Activated naive CD8-positive, alpha-beta T cell (primary cell): ENCODE data around the gene RSKR.
A peak's percentile ranks its signal among the peaks of the same experiment; 100 is the strongest.
"Not testable (repeated sequence)": the region's sequence is repeated elsewhere in the genome, so short reads cannot be mapped to it uniquely, and the experiment has no call there.

Experiments used
- H3K27ac Mint-ChIP-seq: one replicate; pipeline ENCODE4 v1.8.0; 2021; ENCODE audit warnings: mixed read lengths
- H3K27me3 Mint-ChIP-seq: one replicate; pipeline ENCODE4 v1.8.0; 2021; ENCODE audit warnings: mixed read lengths
- H3K36me3 Mint-ChIP-seq: one replicate; pipeline ENCODE4 v1.8.0; 2021; ENCODE audit warnings: mixed read lengths
- H3K4me1 Mint-ChIP-seq: one replicate; pipeline ENCODE4 v1.8.0; 2021; ENCODE audit warnings: low read depth, mixed read lengths
- H3K4me3 Mint-ChIP-seq: one replicate; pipeline ENCODE4 v1.8.0; 2021; ENCODE audit warnings: mild to moderate bottlenecking, mixed read lengths
- H3K9me3 Mint-ChIP-seq: one replicate; pipeline ENCODE4 v1.8.0; 2021; ENCODE audit warnings: low read depth, mixed read lengths

Gene RSKR

DNA sequence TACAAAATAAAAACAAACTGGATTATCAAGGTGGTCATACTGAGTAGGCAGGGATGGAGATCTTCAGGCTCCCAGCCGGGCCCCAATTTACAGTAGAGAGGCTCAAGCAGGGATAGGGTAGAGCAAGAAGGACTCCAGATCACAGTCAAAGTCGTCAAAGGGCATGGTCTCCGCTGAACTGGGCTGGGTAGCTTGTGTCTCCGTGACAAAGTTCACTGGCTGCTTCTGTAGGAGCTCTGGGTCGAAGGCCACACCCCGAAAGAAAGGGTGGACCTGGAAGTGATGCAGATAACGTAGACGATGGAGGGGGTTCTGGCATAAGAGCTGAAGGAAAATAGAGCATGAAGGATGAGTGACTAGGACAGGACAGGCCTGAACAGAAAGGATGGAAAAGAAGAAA is 3.6 kb downstream of the RSKR start:
- H3K4me3 Mint-ChIP-seq: no peak overlapping the region
- no peak overlapping the region for H3K27ac Mint-ChIP-seq
- no peaks in the 10 kb centered on the region for H3K9me3 Mint-ChIP-seq
- no peaks in the 10 kb centered on the region for H3K36me3 Mint-ChIP-seq
- no peaks in the 10 kb centered on the region for H3K27me3 Mint-ChIP-seq
- H3K4me1 Mint-ChIP-seq: no peaks in the 10 kb centered on the region

GRCh38 chr17:28604031-28604430 is 10.0 kb downstream of the RSKR start:
- not testable (repeated sequence) for H3K4me1 Mint-ChIP-seq, H3K27me3 Mint-ChIP-seq, H3K36me3 Mint-ChIP-seq, H3K27ac Mint-ChIP-seq, H3K9me3 Mint-ChIP-seq, H3K4me3 Mint-ChIP-seq

- Mint-ChIP-seq H3K36me3 (no peaks in the 10 kb centered on the region), H3K4me1 (peaks cover 23% of the 10 kb centered on the region)
Measured at GRCh38 chr17:28599311-28600184, 14.4 kb downstream of the RSKR start.

DNA sequence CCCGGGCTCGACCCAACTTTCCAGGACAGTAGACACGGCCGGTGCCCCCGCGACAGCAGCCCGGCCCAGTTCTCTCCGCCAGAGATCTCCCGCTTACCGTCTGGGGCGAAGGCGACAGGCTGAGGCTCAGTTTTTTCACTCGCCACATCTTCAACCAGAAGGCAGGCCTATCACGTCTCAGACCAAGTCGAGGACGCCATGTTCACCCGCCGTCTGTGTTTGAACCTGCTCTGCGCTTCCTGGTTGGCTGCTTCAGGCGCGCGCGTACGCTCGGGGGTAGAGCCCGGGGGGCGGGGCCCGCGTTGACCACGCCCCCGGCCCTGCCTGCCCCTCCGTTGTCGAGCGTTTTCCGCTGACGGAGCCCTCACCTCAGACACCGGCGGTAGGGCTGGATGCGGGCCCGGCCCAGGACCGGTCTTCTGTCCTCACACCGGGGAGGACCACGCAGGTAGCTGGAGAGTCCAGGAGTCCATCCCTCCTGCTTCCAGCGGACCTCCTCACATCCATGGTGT is 15.1 kb downstream of the RSKR start, which contains the start of gene SPAG5:
Gene SPAG5, minus strand, starts transcription at position 227 of the 512 bp plus-strand sequence. Its CDS starts 79 bp downstream, at position 148.
- Mint-ChIP-seq H3K36me3 (no peaks in the 10 kb centered on the region), H3K4me3 (peak within 1 kb of the TSS; percentile 97), H3K4me1 (peaks cover 23% of the 10 kb centered on the region), H3K27ac (peak within 1 kb of the TSS; percentile 97), H3K27me3 (no peaks in the 10 kb centered on the region), H3K9me3 (no peaks in the 10 kb centered on the region)

More at GRCh38 chr17:28599311-28600184, 14.4 kb downstream of the RSKR start:
- Mint-ChIP-seq H3K4me3 (peak overlapping the region; percentile 97), H3K9me3 (no peaks in the 10 kb centered on the region), H3K27ac (peak overlapping the region; percentile 97), H3K27me3 (no peaks in the 10 kb centered on the region)

DNA sequence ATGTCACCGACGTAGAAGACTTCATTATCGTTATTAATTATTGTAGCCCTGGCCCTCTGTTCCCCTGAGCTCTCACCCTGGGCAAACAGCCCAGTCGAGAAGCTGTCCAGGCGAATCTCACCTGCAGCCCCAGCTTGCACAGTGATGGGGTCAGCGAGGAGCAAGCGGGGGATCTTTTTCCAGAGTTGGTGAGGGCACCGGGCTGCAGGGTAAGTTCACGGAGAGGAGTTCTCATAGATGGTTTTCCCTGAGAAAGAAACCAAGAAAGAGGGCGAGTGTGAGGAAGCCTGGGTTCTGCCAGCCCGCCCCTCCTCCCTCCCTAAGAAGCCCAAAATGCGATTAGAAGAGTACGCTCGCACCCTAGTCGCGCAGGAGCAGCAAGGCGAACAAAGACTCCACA is 15.6 kb downstream of the RSKR start:
- Mint-ChIP-seq H3K27ac (peak overlapping the region; percentile 97), H3K36me3 (no peaks in the 10 kb centered on the region), H3K4me1 (peaks cover 23% of the 10 kb centered on the region), H3K4me3 (peak overlapping the region; percentile 97), H3K27me3 (no peaks in the 10 kb centered on the region), H3K9me3 (no peaks in the 10 kb centered on the region)

- H3K27me3 Mint-ChIP-seq: no peaks in the 10 kb centered on the region
Measured at GRCh38 chr17:28597606-28598383, 16.2 kb downstream of the RSKR start.

GRCh38 chr17:28592260-28592659 is 21.7 kb downstream of the RSKR start:
- Mint-ChIP-seq H3K9me3 (no peaks in the 10 kb centered on the region), H3K36me3 (peaks cover 7% of the 10 kb centered on the region), H3K4me3 (no peak overlapping the region), H3K4me1 (peaks cover under 1% of the 10 kb centered on the region), H3K27ac (no peak overlapping the region), H3K27me3 (no peaks in the 10 kb centered on the region)

More at GRCh38 chr17:28597606-28598383, 16.2 kb downstream of the RSKR start:
- Mint-ChIP-seq H3K36me3 (no peaks in the 10 kb centered on the region), H3K4me3 (peak overlapping the region; percentile 97), H3K9me3 (no peaks in the 10 kb centered on the region), H3K27ac (peak overlapping the region; percentile 54), H3K4me1 (peaks cover 23% of the 10 kb centered on the region)

GRCh38 chr17:28585851-28586250 is 28.1 kb downstream of the RSKR start:
- H3K4me3 Mint-ChIP-seq: no peak overlapping the region
- no peaks in the 10 kb centered on the region for H3K27me3 Mint-ChIP-seq
- peaks cover 8% of the 10 kb centered on the region for H3K36me3 Mint-ChIP-seq

GRCh38 chr17:28584434-28584833 is 29.6 kb downstream of the RSKR start:
- Mint-ChIP-seq H3K27me3 (no peaks in the 10 kb centered on the region), H3K4me3 (no peak overlapping the region), H3K27ac (no peak overlapping the region), H3K4me1 (no peaks in the 10 kb centered on the region), H3K36me3 (peaks cover 8% of the 10 kb centered on the region), H3K9me3 (no peaks in the 10 kb centered on the region)

More at GRCh38 chr17:28585851-28586250, 28.1 kb downstream of the RSKR start:
- Mint-ChIP-seq H3K27ac (peak overlapping the region; percentile 23), H3K4me1 (no peaks in the 10 kb centered on the region), H3K9me3 (no peaks in the 10 kb centered on the region)

DNA sequence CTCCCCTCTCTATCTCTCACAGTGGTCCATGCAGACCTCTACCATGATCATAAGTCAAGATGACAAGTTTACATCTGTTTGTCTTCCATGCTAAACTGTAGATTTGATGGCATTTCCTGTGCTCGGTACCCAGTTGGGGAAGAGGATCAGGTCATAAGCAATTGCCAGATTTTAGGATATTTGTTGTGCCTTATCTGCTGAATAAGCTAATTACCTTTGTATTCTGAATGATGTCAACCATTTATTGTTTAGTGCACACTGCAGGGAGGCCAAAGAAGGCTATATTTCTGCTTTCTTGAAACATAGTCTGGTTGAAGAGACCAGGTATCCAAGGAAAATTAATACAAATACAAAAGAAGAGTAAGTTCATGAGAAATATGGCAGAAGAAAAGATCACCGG is 31.5 kb downstream of the RSKR start:
- no peaks in the 10 kb centered on the region for H3K9me3 Mint-ChIP-seq
- H3K27ac Mint-ChIP-seq: no peak overlapping the region
- H3K4me1 Mint-ChIP-seq: no peaks in the 10 kb centered on the region
- peaks cover 3% of the 10 kb centered on the region for H3K36me3 Mint-ChIP-seq
- H3K27me3 Mint-ChIP-seq: no peaks in the 10 kb centered on the region
- no peak overlapping the region for H3K4me3 Mint-ChIP-seq

- Mint-ChIP-seq H3K4me1 (peaks cover 13% of the 10 kb centered on the region), H3K27me3 (no peaks in the 10 kb centered on the region), H3K4me3 (no peak overlapping the region), H3K36me3 (peaks cover 3% of the 10 kb centered on the region), H3K9me3 (no peaks in the 10 kb centered on the region), H3K27ac (no peak overlapping the region)
Measured at GRCh38 chr17:28580959-28581358, 33.0 kb downstream of the RSKR start.

GRCh38 chr17:28579526-28579925 is 34.5 kb downstream of the RSKR start:
- H3K36me3 Mint-ChIP-seq: no peaks in the 10 kb centered on the region
- no peaks in the 10 kb centered on the region for H3K9me3 Mint-ChIP-seq
- no peak overlapping the region for H3K27ac Mint-ChIP-seq
- H3K4me1 Mint-ChIP-seq: peaks cover 16% of the 10 kb centered on the region
- no peaks in the 10 kb centered on the region for H3K27me3 Mint-ChIP-seq
- no peak overlapping the region for H3K4me3 Mint-ChIP-seq

DNA sequence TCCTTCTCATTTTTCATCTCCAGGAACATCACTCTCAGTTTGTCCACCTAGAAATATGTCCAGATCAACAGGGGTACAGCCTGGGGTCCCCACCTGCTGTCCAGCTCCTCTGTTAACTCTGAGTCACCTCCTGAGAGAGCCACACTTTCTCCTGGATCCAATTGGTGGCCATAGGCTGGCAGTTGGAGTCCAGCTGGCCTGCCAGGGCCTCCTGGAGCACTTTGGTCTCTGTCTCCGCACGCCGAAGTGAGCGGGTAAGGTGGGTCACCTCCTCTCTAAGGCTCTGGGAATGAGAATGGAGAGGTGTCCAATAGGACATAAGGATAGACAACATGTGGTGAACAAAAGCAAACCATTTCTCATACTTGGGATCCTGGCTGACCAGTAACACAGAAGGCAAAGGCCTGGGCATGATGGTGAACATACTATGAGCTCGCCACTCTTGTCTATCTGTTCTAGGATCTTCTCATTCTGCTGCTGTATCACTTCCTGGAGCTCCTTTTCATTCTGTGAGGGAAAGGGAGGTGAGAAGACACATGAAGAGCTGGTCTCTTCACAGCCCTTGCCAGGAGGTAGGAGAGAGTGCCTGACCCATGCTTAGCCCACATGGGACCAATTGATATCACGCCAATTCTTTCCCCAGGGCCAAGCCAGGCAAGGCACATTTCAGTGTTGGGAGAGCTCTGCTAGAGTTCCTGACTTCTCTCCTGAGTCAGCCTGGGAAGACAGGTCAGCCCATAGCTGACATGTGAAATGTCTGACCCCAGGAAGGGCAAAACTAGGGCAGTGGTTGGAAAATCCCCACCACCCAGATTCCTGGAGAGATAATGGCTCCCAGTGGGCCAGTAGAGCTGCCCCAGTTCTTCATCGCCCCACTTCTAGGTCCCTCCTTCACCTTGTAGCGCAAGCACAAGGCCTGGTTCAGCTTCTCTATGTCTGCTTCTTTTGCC is 35.5 kb downstream of the RSKR start:
- no peaks in the 10 kb centered on the region for H3K9me3 Mint-ChIP-seq
- no peaks in the 10 kb centered on the region for H3K27me3 Mint-ChIP-seq
- no peak overlapping the region for H3K27ac Mint-ChIP-seq
- H3K4me3 Mint-ChIP-seq: no peak overlapping the region
- H3K36me3 Mint-ChIP-seq: no peaks in the 10 kb centered on the region
- peaks cover 16% of the 10 kb centered on the region for H3K4me1 Mint-ChIP-seq

- H3K4me1 Mint-ChIP-seq: peaks cover 25% of the 10 kb centered on the region
- no peaks in the 10 kb centered on the region for H3K9me3 Mint-ChIP-seq
- no peaks in the 10 kb centered on the region for H3K36me3 Mint-ChIP-seq
- H3K27ac Mint-ChIP-seq: no peak overlapping the region
- H3K27me3 Mint-ChIP-seq: no peaks in the 10 kb centered on the region
- no peak overlapping the region for H3K4me3 Mint-ChIP-seq
Measured at GRCh38 chr17:28577466-28577824, 36.5 kb downstream of the RSKR start.
